Endothelial cell of umbilical vein (primary cell): ENCODE data around the gene CDKN3. TPM values are rescaled to one million over a fixed set of nuclear protein-coding genes. Genes with fewer than 3 reads are reported as not detected.
"Not testable (repeated sequence)": the region's sequence is repeated elsewhere in the genome, so short reads cannot be mapped to it uniquely, and the experiment has no call there.

Source experiments
- BruUV-seq: library from RNA; stranded (reverse); fragments of 400-500 nt; replicated peaks from 2 replicates; lab custom pipeline; 2021; lab: Mats Ljungman, UMichigan
- CTCF ChIA-PET: fragments of 300-600, 350-600 bp; sonication (Branson Sonifier 250); formaldehyde crosslinking; loops from one replicate; lab custom pipeline; 2021; ENCODE audit warnings: antibody characterized with exemption, inconsistent platforms; lab: Charles Lee
- POLR2A ChIA-PET: fragments of 300-600, 350-600 bp; sonication (Branson Sonifier 250); formaldehyde crosslinking; loops from one replicate; lab custom pipeline; 2021; ENCODE audit warnings: antibody characterized with exemption, inconsistent platforms; lab: Charles Lee
- DNase-seq: peaks from one replicate; pipeline ENCODE4 v3.0.0-alpha.2; 2011; ENCODE audit warnings: low read depth, low spot score
- FAIRE-seq: peaks from 2 replicates; lab custom pipeline; 2011; peaks lifted over from hg19 to GRCh38; lab: Jason Lieb, UNC
- H2AFZ ChIP-seq: 2 replicates; pipeline ENCODE4 v1.6.0; 2012; ENCODE audit warnings: low read depth, low read length, control low read depth, inconsistent platforms
- H3K27ac ChIP-seq: 2 replicates; pipeline ENCODE4 v1.5.1; 2011; ENCODE audit warnings: low read depth, mild to moderate bottlenecking, control low read depth, low read length, moderate library complexity; ENCODE audit not compliant: insufficient read depth
- H3K27me3 ChIP-seq, 2 experiments: 2 replicates each; pipeline versions ENCODE4 v1.6.0 to v1.6.1; 2011; ENCODE audit warnings: low read length in 2 of 2, mixed read lengths in 1 of 2; ENCODE audit not compliant: control insufficient read depth in 2 of 2, insufficient read depth in 2 of 2
- H3K36me3 ChIP-seq, 2 experiments: 2 replicates in 1 of 2; 3 replicates in 1 of 2; pipeline ENCODE4 v1.5.1; 2011; ENCODE audit warnings: low read length in 2 of 2, mild to moderate bottlenecking in 1 of 2, moderate library complexity in 1 of 2; ENCODE audit not compliant: control insufficient read depth in 2 of 2, insufficient read depth in 2 of 2; ENCODE audit errors: extremely low read depth in 1 of 2
- H3K4me1 ChIP-seq: 3 replicates; pipeline ENCODE4 v1.5.1; 2011; ENCODE audit warnings: mild to moderate bottlenecking, low read length; ENCODE audit not compliant: control insufficient read depth, insufficient read depth; ENCODE audit errors: extremely low read depth
- H3K4me2 ChIP-seq: 2 replicates; pipeline ENCODE4 v1.6.1; 2011; ENCODE audit warnings: low read length, control low read depth, mixed read lengths; ENCODE audit not compliant: insufficient read depth
- H3K4me3 ChIP-seq, 3 experiments: fragments of 200-600 bp in 1 of 3; sonication (generic), shearing (Covaris generic) in 1 of 3; replicated peaks in 1 of 3; 2 replicates each; pipeline ENCODE4 v1.5.1; 2011 to 2016; ENCODE audit warnings: control low read depth in 3 of 3, low read length in 3 of 3, mild to moderate bottlenecking in 2 of 3, inconsistent platforms in 1 of 3, low read depth in 1 of 3, moderate library complexity in 1 of 3; ENCODE audit not compliant: insufficient read depth in 1 of 3
- H3K79me2 ChIP-seq: 2 replicates; pipeline ENCODE4 v1.6.0; 2012; ENCODE audit warnings: low read length, inconsistent platforms; ENCODE audit not compliant: control insufficient read depth, insufficient read depth
- H3K9ac ChIP-seq: replicated peaks from 2 replicates; pipeline ENCODE3; 2011; ENCODE audit warnings: low read length, control low read depth; ENCODE audit not compliant: insufficient read depth; ENCODE audit errors: extremely low read depth
- H3K9me1 ChIP-seq: replicated peaks from 3 replicates; pipeline ENCODE4 v1.6.0; 2011; ENCODE audit warnings: mild to moderate bottlenecking, low read length; ENCODE audit not compliant: control insufficient read depth, insufficient read depth; ENCODE audit errors: extremely low read depth
- H3K9me3 ChIP-seq: replicated peaks from 2 replicates; pipeline ENCODE4 v1.5.1; 2012; ENCODE audit warnings: low read length, inconsistent platforms; ENCODE audit not compliant: control insufficient read depth, insufficient read depth
- H4K20me1 ChIP-seq: replicated peaks from 2 replicates; pipeline ENCODE3; 2011; ENCODE audit warnings: mild to moderate bottlenecking, low read length; ENCODE audit not compliant: control insufficient read depth, insufficient read depth; ENCODE audit errors: extremely low read depth
- EZH2 ChIP-seq: IDR thresholded peaks from 2 replicates; pipeline ENCODE4 v1.6.1; 2012; ENCODE audit warnings: borderline replicate concordance, low read depth, mild to moderate bottlenecking, moderate library complexity, low read length, inconsistent platforms; ENCODE audit not compliant: severe bottlenecking
- FOS ChIP-seq: IDR thresholded peaks from 2 replicates; pipeline ENCODE4 v1.6.1; 2011; ENCODE audit warnings: mild to moderate bottlenecking, low read length, moderate library complexity, borderline replicate concordance; ENCODE audit not compliant: insufficient read depth
- GATA2 ChIP-seq: IDR thresholded peaks from 2 replicates; pipeline ENCODE4 v1.7.0; 2011; ENCODE audit warnings: low read depth, mild to moderate bottlenecking, moderate library complexity, mixed read lengths, low read length; ENCODE audit not compliant: insufficient read length, insufficient read depth
- JUN ChIP-seq: IDR thresholded peaks from 2 replicates; pipeline ENCODE4 v1.6.1; 2011; ENCODE audit warnings: borderline replicate concordance, low read depth; ENCODE audit not compliant: insufficient read length, insufficient read depth
- MYC ChIP-seq: IDR thresholded peaks from one replicate; pipeline ENCODE4 v1.6.1; 2011; ENCODE audit warnings: mild to moderate bottlenecking, low read depth, low read length
- POLR2A ChIP-seq: IDR thresholded peaks from 2 replicates; pipeline ENCODE4 v1.6.1; 2012; ENCODE audit warnings: low read depth, mild to moderate bottlenecking, control low read depth, low read length
- POLR2AphosphoS5 ChIP-seq: IDR thresholded peaks from 2 replicates; pipeline ENCODE4 v1.6.1; 2012; ENCODE audit warnings: low read depth, mild to moderate bottlenecking, control low read depth, low read length, moderate library complexity; ENCODE audit not compliant: insufficient read depth
- dilution Hi-C: fragments of 300-500 bp; cut with MboI; formaldehyde crosslinking; loops from one replicate; pipeline ENCODE4 v1.15.0; 2019; ENCODE audit warnings: low sequenced_read_pairs; ENCODE audit not compliant: extremely low pct_ligation_motif_present
- intact Hi-C: fragments of 100-400 bp; cut with micrococcal nuclease; formaldehyde crosslinking; loops from one replicate; pipeline ENCODE4 v1.10.0; 2022
- polyA plus RNA-seq, 4 experiments: library from polyadenylated mRNA; depleted of rRNA in 3 of 4; stranded (reverse) in 3 of 4; unstranded in 1 of 4; fragments of >200 nt; gene quantifications; 2 replicates each; pipeline versions ENCODE4 v1.2.1 to v1.2.3, GENCODE V29; 2011 to 2012; ENCODE audit warnings: missing spikeins in 1 of 4
- total RNA-seq: library from RNA; stranded (reverse); gene quantifications from 2 replicates; pipeline ENCODE4 v1.2.3, GENCODE V29; 2021
- TF ChIP-seq, protein P1 (sequence below), 2 donors: IDR thresholded peaks; 1 replicate in 1 of 2; 2 replicates in 1 of 2; pipeline ENCODE4 v1.5.1; 2011; ENCODE audit warnings: low read length in 2 of 2, mild to moderate bottlenecking in 2 of 2, moderate library complexity in 2 of 2, control low read depth in 1 of 2, inconsistent platforms in 1 of 2, low read depth in 1 of 2; ENCODE audit not compliant: insufficient read depth in 1 of 2; ENCODE audit errors: extremely low read depth in 1 of 2
- TF ChIP-seq, protein P2 (sequence below): IDR thresholded peaks from 2 replicates; pipeline ENCODE4 v1.6.1; 2011; ENCODE audit not compliant: insufficient read depth, insufficient read length

CDKN3 gene
- total and polyA plus RNA-seq, 2 donors (not counting 3 experiments of a cell fraction or from before 2014, with no cell fraction given) = 36.6 to 52.0 TPM

DNA sequence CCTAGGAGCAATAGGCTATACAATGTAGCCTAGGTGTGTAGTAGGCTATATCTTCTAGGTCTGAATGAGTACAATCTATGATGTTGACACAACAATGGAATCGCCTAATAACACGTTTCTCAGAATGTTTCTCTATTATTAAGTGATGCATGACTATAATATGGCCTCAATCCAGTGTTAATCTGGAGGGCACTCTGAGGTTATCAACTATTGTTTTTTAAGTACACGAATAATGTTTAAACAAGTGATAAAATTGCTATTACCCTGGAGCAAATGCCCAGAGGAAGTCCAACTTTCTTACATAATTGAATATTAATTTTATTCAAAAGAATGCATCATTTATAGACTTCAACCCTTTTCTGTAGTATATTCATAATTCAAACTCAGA is 60.8 kb downstream of the CDKN3 start:
- no peak overlapping the region for H3K27ac ChIP-seq

DNA sequence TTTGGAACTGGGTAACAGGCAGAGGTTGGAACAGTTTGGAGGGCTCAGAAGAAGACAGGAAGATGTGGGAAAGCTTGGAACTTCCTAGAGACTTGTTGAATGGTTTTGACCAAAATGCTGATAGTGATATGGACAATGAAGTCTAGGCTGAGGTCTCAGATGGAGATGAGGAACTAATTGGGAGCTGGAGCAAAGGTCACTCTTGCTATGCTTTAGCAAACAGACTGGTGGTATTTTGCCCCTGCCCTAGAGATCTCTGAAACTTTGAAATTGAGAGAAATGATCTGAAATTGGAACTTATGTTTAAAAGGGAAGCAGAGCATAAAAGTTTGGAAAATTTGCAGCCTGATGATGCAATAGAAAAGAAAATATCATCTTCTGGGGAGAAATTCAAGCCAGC is 61.7 kb downstream of the CDKN3 start:
- dilution Hi-C loops, H3K27ac ChIP-seq, H3K4me2 ChIP-seq, CTCF ChIA-PET, H2AFZ ChIP-seq, H3K9me1 ChIP-seq, H3K4me3 ChIP-seq, H3K9ac ChIP-seq, intact Hi-C loops, H3K79me2 ChIP-seq, H3K36me3 ChIP-seq, DNase-seq, H3K4me1 ChIP-seq, H4K20me1 ChIP-seq, FAIRE-seq, POLR2A ChIA-PET, BruUV-seq, H3K9me3 ChIP-seq: not testable (repeated sequence)
- H3K27me3 ChIP-seq = peaks cover 10 to 12% of the 10 kb centered on the region in 2 experiments

More for the DNA sequence above, 60.8 kb downstream of the CDKN3 start:
- no peak for FAIRE-seq
- Histone ChIP-seq H3K79me2 (no peaks in the 10 kb centered on the region), H3K9me1 (no peaks in the 10 kb centered on the region), H3K36me3 (no peaks in the 10 kb centered on the region), H2AFZ (no peak overlapping the region), H3K4me1 (peaks cover 5% of the 10 kb centered on the region), H3K27me3 (peaks cover 3 to 7% of the 10 kb centered on the region in 2 experiments), H3K9me3 (no peaks in the 10 kb centered on the region), H4K20me1 (no peaks in the 10 kb centered on the region), H3K4me3 (no peak overlapping the region), H3K9ac (no peak overlapping the region), H3K4me2 (no peak overlapping the region)
- ChIA-PET CTCF (no interaction called here), POLR2A (interaction anchor here (1.0 kb wide), 1 partner anchor 11 kb away, joined by 5 read pairs; no protein-coding TSS in a partner anchor)
- intact Hi-C loops = no loop called here
- BruUV-seq = no TSS peak
- DNase-seq = peak; percentile 39
- no peak for TF ChIP-seq MYC
- no peak for TF ChIP-seq FOS
- no peak for TF ChIP-seq EZH2
- TF ChIP-seq, protein P1, sequence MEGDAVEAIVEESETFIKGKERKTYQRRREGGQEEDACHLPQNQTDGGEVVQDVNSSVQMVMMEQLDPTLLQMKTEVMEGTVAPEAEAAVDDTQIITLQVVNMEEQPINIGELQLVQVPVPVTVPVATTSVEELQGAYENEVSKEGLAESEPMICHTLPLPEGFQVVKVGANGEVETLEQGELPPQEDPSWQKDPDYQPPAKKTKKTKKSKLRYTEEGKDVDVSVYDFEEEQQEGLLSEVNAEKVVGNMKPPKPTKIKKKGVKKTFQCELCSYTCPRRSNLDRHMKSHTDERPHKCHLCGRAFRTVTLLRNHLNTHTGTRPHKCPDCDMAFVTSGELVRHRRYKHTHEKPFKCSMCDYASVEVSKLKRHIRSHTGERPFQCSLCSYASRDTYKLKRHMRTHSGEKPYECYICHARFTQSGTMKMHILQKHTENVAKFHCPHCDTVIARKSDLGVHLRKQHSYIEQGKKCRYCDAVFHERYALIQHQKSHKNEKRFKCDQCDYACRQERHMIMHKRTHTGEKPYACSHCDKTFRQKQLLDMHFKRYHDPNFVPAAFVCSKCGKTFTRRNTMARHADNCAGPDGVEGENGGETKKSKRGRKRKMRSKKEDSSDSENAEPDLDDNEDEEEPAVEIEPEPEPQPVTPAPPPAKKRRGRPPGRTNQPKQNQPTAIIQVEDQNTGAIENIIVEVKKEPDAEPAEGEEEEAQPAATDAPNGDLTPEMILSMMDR (IDR thresholded peaks at IDR 0.05; ENCODE audit: extremely low read depth in 1 of 2, insufficient read depth in 1 of 2, low read depth in 1 of 2, low read length in 2 of 2) = no peak
- TF ChIP-seq, protein P2, sequence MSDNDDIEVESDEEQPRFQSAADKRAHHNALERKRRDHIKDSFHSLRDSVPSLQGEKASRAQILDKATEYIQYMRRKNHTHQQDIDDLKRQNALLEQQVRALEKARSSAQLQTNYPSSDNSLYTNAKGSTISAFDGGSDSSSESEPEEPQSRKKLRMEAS = no peak
- TF ChIP-seq POLR2A = no peak
- TF ChIP-seq POLR2AphosphoS5 = no peak
- no peak for TF ChIP-seq GATA2
- no peak for TF ChIP-seq JUN
- dilution Hi-C loops = no loop called here
